ENCODE data around the gene RXRA. TPM values are rescaled to one million over a fixed set of nuclear protein-coding genes. Genes with fewer than 3 reads are reported as not detected.

The RXRA gene
- total and polyA plus RNA-seq, 10 of the 15 experiments (the other 5 are each of a cell fraction or from before 2014, with no cell fraction given), result 0.89 to 36.8 (median 11.1) TPM

GRCh38 chr9:134481762-134482161, 155.5 kb downstream of the RXRA start:
- no peaks in the 10 kb centered on the region for H3K79me2 ChIP-seq (ENCODE audit: control insufficient read depth, insufficient read depth, low read length)
- in situ Hi-C loops (cut with MboI), result no loop called here
- WGBS (ENCODE audit: insufficient coverage, insufficient replicate concordance, low lambda C conversion rate, missing lambda C conversion rate), result 50% methylated on average over 7 of the region's 7 CpGs
- ChIA-PET CTCF (no interaction called here), POLR2A (no interaction called here), RAD21 (ENCODE audit: unreplicated experiment) (no interaction called here), SMC1A (ENCODE audit: uncharacterized antibody, unreplicated experiment) (no interaction called here)
- no peaks in the 10 kb centered on the region for H3K4me1 ChIP-seq (ENCODE audit: control insufficient read depth, insufficient read depth, low read length)
- intact Hi-C loops (cut with micrococcal nuclease; ENCODE audit: unreplicated experiment), result no loop called here
- H3K27me3 ChIP-seq (replicated peaks in 1 of 2; ENCODE audit: control insufficient read depth in 2 of 2, insufficient read depth in 2 of 2, low read length in 1 of 2), result no peaks in the 10 kb centered on the region; a peak in 2 of 4 replicates
- H3K4me3 ChIP-seq, result no peak overlapping the region
- H3K9me3 ChIP-seq (replicated peaks; ENCODE audit: control insufficient read depth, insufficient read depth, low read length), result no peaks in the 10 kb centered on the region
- no peak overlapping the region for H3K27ac ChIP-seq (ENCODE audit: control insufficient read depth, insufficient read depth)
- ATAC-seq (no peak), DNase-seq (ENCODE audit: low read depth, low spot score) (no peak), FAIRE-seq (no peak)
- no peak overlapping the region for H3K9ac ChIP-seq (ENCODE audit: control insufficient read depth, insufficient read depth, low read length)
- no peak overlapping the region for H3K4me2 ChIP-seq (ENCODE audit: control insufficient read depth, insufficient read depth)
- no peaks in the 10 kb centered on the region for H3K36me3 ChIP-seq (ENCODE audit: control insufficient read depth in 2 of 2, insufficient read depth in 2 of 2, low read length in 1 of 2)
- no TSS peak for BruUV-seq (replicated peaks)
- no peaks in the 10 kb centered on the region for H4K20me1 ChIP-seq (ENCODE audit: control insufficient read depth, insufficient read depth)
- H2AFZ ChIP-seq (ENCODE audit: control insufficient read depth, low read depth, low read length), result no peak overlapping the region
- TF ChIP-seq CEBPB (IDR thresholded peaks at IDR 0.05; ENCODE audit: borderline replicate concordance in 1 of 2, low read depth in 2 of 2, low read length in 2 of 2), result no peak
- TF ChIP-seq RFX5 (IDR thresholded peaks at IDR 0.05; ENCODE audit: low read depth, low read length), result no peak
- no peak for TF ChIP-seq SIX5 (IDR thresholded peaks at IDR 0.05; ENCODE audit: low read depth, low read length, severe bottlenecking)
- TF ChIP-seq MTA3 (IDR thresholded peaks at IDR 0.05; ENCODE audit: borderline replicate concordance, low read length), result no peak
- TF ChIP-seq RAD51 (IDR thresholded peaks at IDR 0.05), result no peak
- TF ChIP-seq ATF2 (IDR thresholded peaks at IDR 0.05; ENCODE audit: low read length), result no peak
- no peak for TF ChIP-seq MEF2B (IDR thresholded peaks at IDR 0.05; ENCODE audit: partially characterized antibody, poor library complexity, severe bottlenecking)
- no peak for TF ChIP-seq KAT2A (conservative IDR thresholded peaks at IDR 0.05; ENCODE audit: control insufficient read depth, low read depth, low read length)
- no peak for TF ChIP-seq ZBTB11 (CRISPR knock-in tag; IDR thresholded peaks at IDR 0.05)
- no peak for TF ChIP-seq BACH1 (IDR thresholded peaks at IDR 0.05; ENCODE audit: borderline replicate concordance)
- TF ChIP-seq RCOR1 (conservative IDR thresholded peaks at IDR 0.05; ENCODE audit: low read depth, low read length), result no peak
- no peak for TF ChIP-seq NFXL1 (IDR thresholded peaks at IDR 0.05; ENCODE audit: borderline replicate concordance)
- TF ChIP-seq NKRF (conservative IDR thresholded peaks at IDR 0.05), result no peak
- TF ChIP-seq CBX5 (IDR thresholded peaks at IDR 0.05; ENCODE audit: low read depth), result no peak
- no peak for TF ChIP-seq SMAD5 (IDR thresholded peaks at IDR 0.05; ENCODE audit: low read depth)
- no peak for TF ChIP-seq RELB (IDR thresholded peaks at IDR 0.05; ENCODE audit: low read depth)

Measured in GM12878 (cell line).